Right atrium auricular region (tissue), 2 donors: ENCODE results near the gene CIB4. TPM values are rescaled to one million over a fixed set of nuclear protein-coding genes. Genes with fewer than 3 reads are reported as not detected.

Experiments
- DNase-seq: peaks from one replicate; pipeline ENCODE4 v3.0.0-alpha.2; 2019; ENCODE audit warnings: low spot score
- H3K27ac ChIP-seq, 2 donors: fragments of 200-600 bp; sonication (generic); 1 replicate in 1 of 2; 2 replicates in 1 of 2; pipeline ENCODE4 v1.5.1; 2016 to 2019
- H3K27me3 ChIP-seq, 2 donors: fragments of 200-600 bp; sonication (generic); one replicate each; pipeline versions ENCODE4 v1.5.1 to v1.6.0; 2017 to 2019
- H3K36me3 ChIP-seq: fragments of 200-600 bp; sonication (generic); one replicate; pipeline ENCODE4 v1.5.1; 2016
- H3K4me1 ChIP-seq, 2 donors: fragments of 200-600 bp; sonication (generic); one replicate each; pipeline versions ENCODE4 v1.5.1 to v1.6.0; 2017 to 2019
- H3K4me3 ChIP-seq, 2 donors: fragments of 200-600 bp; sonication (generic); 1 replicate in 1 of 2; 2 replicates in 1 of 2; pipeline ENCODE4 v1.5.1; 2017 to 2019; ENCODE audit warnings: mild to moderate bottlenecking in 1 of 2, moderate library complexity in 1 of 2
- H3K9me3 ChIP-seq, 2 donors: fragments of 200-600 bp; sonication (generic); one replicate each; pipeline ENCODE4 v1.5.1; 2019
- total RNA-seq, 2 donors: library from RNA; depleted of rRNA; stranded (reverse); fragments of >200 nt; gene quantifications; one replicate each; pipeline ENCODE4 v1.1.0, GENCODE V29; 2016
- TF ChIP-seq, protein P1 (sequence below), 2 donors: fragments of 200-600 bp; sonication (generic); IDR thresholded peaks; one replicate each; pipeline ENCODE4 v1.5.1; 2019; ENCODE audit warnings: antibody characterized with exemption in 2 of 2

The CIB4 gene
- total RNA-seq, 2 donors from 2014 or later, result not detected

DNA sequence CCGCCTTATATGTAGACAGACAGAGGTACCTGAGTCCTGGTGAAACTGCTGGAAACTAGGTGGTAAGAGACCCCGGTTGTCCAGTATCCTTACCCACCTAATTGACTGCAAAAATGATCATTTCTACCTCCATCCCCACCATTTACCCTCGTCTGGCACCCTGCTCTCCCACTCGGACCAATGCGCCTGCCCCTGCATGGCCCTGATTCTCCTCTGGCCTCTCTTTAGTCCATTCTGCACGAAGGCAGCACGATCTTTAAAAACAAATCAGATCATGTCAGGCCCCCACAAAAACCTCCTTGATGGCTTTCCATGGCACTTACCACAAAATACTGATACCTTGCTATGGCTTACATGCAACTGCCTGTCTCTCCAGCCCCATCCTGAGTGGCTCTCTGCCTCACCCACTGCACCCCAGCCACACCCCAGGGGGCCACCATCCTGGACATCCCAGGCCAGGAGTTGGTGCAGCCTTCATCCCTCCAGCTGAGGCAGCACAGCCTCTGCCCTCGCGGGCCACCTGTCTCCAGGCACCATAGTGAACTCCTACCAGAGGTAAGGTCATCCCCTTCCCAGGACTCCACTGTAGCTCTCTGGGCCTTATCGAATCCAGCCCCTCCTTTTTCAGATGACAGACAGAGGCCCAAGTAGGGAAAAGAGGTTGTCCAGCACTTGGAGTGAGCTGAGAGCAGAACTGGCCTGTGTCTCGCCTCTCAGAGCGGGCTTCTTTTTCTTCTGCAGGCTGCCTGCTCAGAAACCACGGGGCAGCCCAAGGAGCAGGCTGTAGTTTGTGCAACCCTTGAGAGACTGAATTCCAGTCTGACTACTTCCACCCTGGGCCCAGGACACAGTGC, 12.3 kb upstream of the CIB4 start:
- no peak overlapping the region for H3K4me3 ChIP-seq
- no peak overlapping the region for H3K27ac ChIP-seq

DNA sequence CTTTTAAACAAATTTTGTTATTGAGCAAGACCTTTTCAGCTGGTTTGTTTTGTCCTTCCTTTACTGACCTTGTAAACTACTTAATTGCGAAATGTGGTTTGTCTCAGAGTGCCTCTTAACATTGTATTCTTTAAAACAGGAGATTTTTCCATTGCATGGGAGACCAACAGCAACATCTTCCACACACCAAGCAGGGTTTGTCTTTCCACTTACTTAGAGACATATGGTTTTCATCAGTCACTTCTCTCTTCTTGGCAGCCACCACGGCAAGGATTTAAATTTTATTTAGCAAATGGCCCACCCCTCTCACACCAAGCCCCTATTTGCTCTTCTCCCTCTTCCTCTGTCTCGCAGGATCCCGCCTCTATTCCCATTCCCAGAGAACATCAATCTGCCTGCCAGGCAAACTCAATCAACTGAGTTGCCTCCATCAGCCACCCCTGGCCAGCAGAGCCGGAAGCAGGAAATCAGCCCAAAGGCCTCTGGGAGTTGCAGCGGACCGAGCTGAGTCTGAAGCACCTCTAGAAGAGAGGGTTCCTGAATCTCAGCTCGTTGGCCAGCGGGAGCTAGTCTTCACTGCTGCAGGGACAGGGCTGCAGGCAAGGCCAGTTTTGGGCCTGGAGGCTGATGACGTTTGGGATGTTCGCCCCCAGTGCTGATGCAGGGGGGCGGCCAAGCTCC, 11.3 kb upstream of the CIB4 start:
- Histone ChIP-seq H3K36me3 (no peaks in the 10 kb centered on the region), H3K27me3 (no peaks in the 10 kb centered on the region), H3K4me1 (no peaks in the 10 kb centered on the region), H3K4me3 (no peak overlapping the region), H3K9me3 (no peaks in the 10 kb centered on the region), H3K27ac (no peak overlapping the region)
- TF ChIP-seq, protein P1, sequence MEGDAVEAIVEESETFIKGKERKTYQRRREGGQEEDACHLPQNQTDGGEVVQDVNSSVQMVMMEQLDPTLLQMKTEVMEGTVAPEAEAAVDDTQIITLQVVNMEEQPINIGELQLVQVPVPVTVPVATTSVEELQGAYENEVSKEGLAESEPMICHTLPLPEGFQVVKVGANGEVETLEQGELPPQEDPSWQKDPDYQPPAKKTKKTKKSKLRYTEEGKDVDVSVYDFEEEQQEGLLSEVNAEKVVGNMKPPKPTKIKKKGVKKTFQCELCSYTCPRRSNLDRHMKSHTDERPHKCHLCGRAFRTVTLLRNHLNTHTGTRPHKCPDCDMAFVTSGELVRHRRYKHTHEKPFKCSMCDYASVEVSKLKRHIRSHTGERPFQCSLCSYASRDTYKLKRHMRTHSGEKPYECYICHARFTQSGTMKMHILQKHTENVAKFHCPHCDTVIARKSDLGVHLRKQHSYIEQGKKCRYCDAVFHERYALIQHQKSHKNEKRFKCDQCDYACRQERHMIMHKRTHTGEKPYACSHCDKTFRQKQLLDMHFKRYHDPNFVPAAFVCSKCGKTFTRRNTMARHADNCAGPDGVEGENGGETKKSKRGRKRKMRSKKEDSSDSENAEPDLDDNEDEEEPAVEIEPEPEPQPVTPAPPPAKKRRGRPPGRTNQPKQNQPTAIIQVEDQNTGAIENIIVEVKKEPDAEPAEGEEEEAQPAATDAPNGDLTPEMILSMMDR (IDR thresholded peaks at IDR 0.05), result no peak
- no peak for DNase-seq

More for the DNA sequence above, 12.3 kb upstream of the CIB4 start:
- Histone ChIP-seq H3K4me1 (no peaks in the 10 kb centered on the region), H3K9me3 (no peaks in the 10 kb centered on the region), H3K36me3 (no peaks in the 10 kb centered on the region), H3K27me3 (no peaks in the 10 kb centered on the region)
- TF ChIP-seq, protein P1 (IDR thresholded peaks at IDR 0.05), result no peak
- DNase-seq, result no peak

DNA sequence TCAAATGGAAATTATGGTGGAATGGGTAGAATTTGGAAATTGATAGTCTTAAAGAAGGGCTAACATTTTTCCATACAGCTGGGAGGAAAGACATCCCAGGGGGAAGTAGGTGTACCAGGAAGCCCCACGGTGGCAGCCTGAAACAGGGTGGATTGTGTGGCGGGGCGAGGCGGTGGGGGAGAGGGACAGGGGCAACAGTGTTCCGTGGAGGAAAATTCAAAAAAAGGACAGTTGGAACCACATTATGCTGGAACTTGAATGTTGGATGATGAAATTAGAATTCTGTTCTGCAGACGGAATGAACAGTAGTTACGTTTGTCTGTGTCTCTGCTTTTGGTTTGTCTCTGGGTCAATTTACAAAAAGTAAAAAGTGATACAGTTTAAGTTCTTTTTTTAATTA, 10.6 kb upstream of the CIB4 start:
- DNase-seq, result no peak
- H3K36me3 ChIP-seq, result no peaks in the 10 kb centered on the region
- no peak overlapping the region for H3K27ac ChIP-seq
- no peak overlapping the region for H3K4me3 ChIP-seq
- H3K27me3 ChIP-seq, result no peaks in the 10 kb centered on the region
- TF ChIP-seq, protein P1 (IDR thresholded peaks at IDR 0.05), result no peak
- no peaks in the 10 kb centered on the region for H3K4me1 ChIP-seq
- no peaks in the 10 kb centered on the region for H3K9me3 ChIP-seq

DNA sequence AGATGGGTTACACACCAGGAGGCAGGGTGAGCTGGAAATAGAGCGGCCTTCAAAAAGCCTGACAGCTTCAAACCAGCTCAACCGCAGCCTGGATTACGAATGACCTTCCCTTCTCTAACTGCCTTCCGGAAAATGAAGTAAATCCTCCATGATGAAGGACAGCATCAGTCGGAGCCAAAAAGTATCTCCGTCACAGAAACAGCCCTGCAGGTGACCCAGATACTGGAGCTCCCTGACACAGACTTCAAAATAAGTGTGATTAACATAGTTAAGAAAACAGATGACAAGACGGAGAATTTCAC, 10.3 kb upstream of the CIB4 start:
- H3K4me1 ChIP-seq, result no peaks in the 10 kb centered on the region
- no peaks in the 10 kb centered on the region for H3K9me3 ChIP-seq
- H3K27me3 ChIP-seq, result no peaks in the 10 kb centered on the region
- TF ChIP-seq, protein P1 (IDR thresholded peaks at IDR 0.05), result no peak
- no peak overlapping the region for H3K27ac ChIP-seq
- DNase-seq, result no peak
- H3K4me3 ChIP-seq, result no peak overlapping the region
- no peaks in the 10 kb centered on the region for H3K36me3 ChIP-seq

DNA sequence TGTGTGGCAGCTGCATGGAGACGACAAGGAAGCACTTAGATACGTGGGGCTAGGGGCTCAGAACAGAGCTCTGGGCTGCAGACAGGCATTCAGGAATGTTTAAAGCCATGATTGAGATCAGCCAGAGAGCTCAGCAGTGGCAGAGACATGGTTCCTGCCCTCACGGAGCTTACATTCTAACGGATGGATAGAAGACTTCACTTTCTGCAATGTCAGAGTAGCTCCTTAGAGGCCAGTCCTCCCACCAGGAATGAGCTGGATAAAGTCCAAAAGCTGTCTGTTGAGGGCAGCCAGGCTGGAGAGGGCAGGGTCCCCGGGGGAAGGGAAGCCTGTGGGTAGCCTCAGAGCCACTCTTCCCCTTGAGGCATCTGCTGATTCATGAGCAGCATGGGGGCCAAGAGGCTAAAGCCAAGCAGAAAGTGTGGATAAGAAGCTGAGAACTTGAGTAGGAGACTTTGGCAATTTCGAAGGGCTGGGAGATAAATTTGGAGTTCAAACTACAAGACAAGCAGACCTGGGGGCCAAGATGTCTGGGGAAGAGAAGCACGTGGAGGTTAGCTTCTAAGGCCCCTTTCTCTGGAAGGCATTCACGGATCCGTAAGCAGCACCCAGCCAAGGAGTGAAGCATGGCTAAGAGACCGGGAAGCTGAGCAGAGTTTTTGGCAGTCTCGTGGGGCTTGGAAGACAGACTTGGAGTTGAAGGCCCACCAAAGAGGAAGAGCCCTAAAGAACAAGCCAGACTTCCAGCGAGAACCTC, 9.7 kb upstream of the CIB4 start:
- Histone ChIP-seq H3K4me1 (no peaks in the 10 kb centered on the region), H3K27me3 (no peaks in the 10 kb centered on the region), H3K4me3 (no peak overlapping the region), H3K36me3 (no peaks in the 10 kb centered on the region), H3K27ac (no peak overlapping the region), H3K9me3 (no peaks in the 10 kb centered on the region)
- no peak for DNase-seq
- TF ChIP-seq, protein P1 (IDR thresholded peaks at IDR 0.05), result no peak
